Astrocyte (in vitro differentiated cells and primary cell): ENCODE results near the gene SLC4A3. TPM values are rescaled to one million over a fixed set of nuclear protein-coding genes. Genes with fewer than 3 reads are reported as not detected.

ENCODE experiments used
- DNase-seq: peaks from one replicate; pipeline ENCODE4 v3.0.0-alpha.2; 2010; ENCODE audit warnings: low read depth
- FAIRE-seq: peaks from 2 replicates; lab custom pipeline; 2011; peaks lifted over from hg19 to GRCh38; lab: Jason Lieb, UNC
- H2AFZ ChIP-seq: 2 replicates; pipeline ENCODE4 v1.6.0; 2012; ENCODE audit warnings: low read depth, low read length, inconsistent platforms
- H3K27ac ChIP-seq: 2 replicates; pipeline ENCODE4 v1.5.1; 2011; ENCODE audit warnings: low read depth, low read length, inconsistent platforms
- H3K27me3 ChIP-seq: 2 replicates; pipeline ENCODE4 v1.6.0; 2011; ENCODE audit warnings: low read length, inconsistent platforms; ENCODE audit not compliant: insufficient read depth
- H3K36me3 ChIP-seq: 2 replicates; pipeline ENCODE4 v1.5.1; 2011; ENCODE audit warnings: low read length, inconsistent platforms; ENCODE audit not compliant: insufficient read depth
- H3K4me1 ChIP-seq: 2 replicates; pipeline ENCODE4 v1.5.1; 2011; ENCODE audit warnings: low read length, inconsistent platforms; ENCODE audit not compliant: insufficient read depth
- H3K4me2 ChIP-seq: 2 replicates; pipeline ENCODE4 v1.6.0; 2012; ENCODE audit warnings: low read length, inconsistent platforms
- H3K4me3 ChIP-seq: 2 replicates; pipeline ENCODE4 v1.5.1; 2011; ENCODE audit warnings: low read depth, mild to moderate bottlenecking, low read length, inconsistent platforms; ENCODE audit not compliant: insufficient read depth
- H3K79me2 ChIP-seq: 2 replicates; pipeline ENCODE4 v1.6.0; 2012; ENCODE audit warnings: mild to moderate bottlenecking, low read length, inconsistent platforms; ENCODE audit not compliant: insufficient read depth
- H3K9ac ChIP-seq: 2 replicates; pipeline ENCODE4 v1.6.0; 2012; ENCODE audit warnings: mild to moderate bottlenecking, low read length, inconsistent platforms
- H3K9me3 ChIP-seq: 2 replicates; pipeline ENCODE4 v1.5.1; 2012; ENCODE audit warnings: low read depth, mild to moderate bottlenecking, low read length, inconsistent platforms; ENCODE audit not compliant: insufficient read depth
- H4K20me1 ChIP-seq: 2 replicates; pipeline ENCODE4 v1.6.0; 2012; ENCODE audit warnings: low read length, inconsistent platforms; ENCODE audit not compliant: insufficient read depth
- H3K27ac Mint-ChIP-seq: one replicate; pipeline ENCODE4 v1.8.0; 2021; ENCODE audit warnings: mild to moderate bottlenecking, mixed read lengths; ENCODE audit not compliant: unreplicated experiment
- H3K27me3 Mint-ChIP-seq: one replicate; pipeline ENCODE4 v1.8.0; 2021; ENCODE audit warnings: low read depth, mixed read lengths; ENCODE audit not compliant: unreplicated experiment
- H3K36me3 Mint-ChIP-seq: one replicate; pipeline ENCODE4 v1.8.0; 2021; ENCODE audit warnings: low read depth, mixed read lengths; ENCODE audit not compliant: unreplicated experiment
- H3K4me1 Mint-ChIP-seq: one replicate; pipeline ENCODE4 v1.8.0; 2021; ENCODE audit warnings: low read depth, mixed read lengths; ENCODE audit not compliant: unreplicated experiment
- H3K4me3 Mint-ChIP-seq: one replicate; pipeline ENCODE4 v1.8.0; 2021; ENCODE audit warnings: mild to moderate bottlenecking, moderate library complexity, mixed read lengths; ENCODE audit not compliant: unreplicated experiment
- H3K9me3 Mint-ChIP-seq: one replicate; pipeline ENCODE4 v1.8.0; 2021; ENCODE audit warnings: mild to moderate bottlenecking, mixed read lengths; ENCODE audit not compliant: unreplicated experiment
- CTCF ChIP-seq: IDR thresholded peaks from 2 replicates; pipeline ENCODE4 v1.5.1; 2011; ENCODE audit warnings: low read depth, mild to moderate bottlenecking, inconsistent platforms, low read length, moderate library complexity; ENCODE audit not compliant: insufficient read depth
- EZH2 ChIP-seq: IDR thresholded peaks from 2 replicates; pipeline ENCODE4 v1.6.1; 2012; ENCODE audit warnings: mild to moderate bottlenecking, low read length, inconsistent platforms; ENCODE audit not compliant: insufficient read depth
- total RNA-seq: library from RNA; stranded (reverse); gene quantifications from 2 replicates; pipeline ENCODE4 v1.2.1, GENCODE V29; 2021

The SLC4A3 gene
- total RNA-seq, 1 donor from 2014 or later = 11.2 TPM

GRCh38 chr2:219630770-219631405, 3.5 kb downstream of the SLC4A3 start:
- Mint-ChIP-seq H3K4me3 (no peak overlapping the region), H3K4me1 (peaks cover 2% of the 10 kb centered on the region), H3K36me3 (peaks cover 24% of the 10 kb centered on the region), H3K27ac (no peak overlapping the region), H3K27me3 (peaks cover 19% of the 10 kb centered on the region), H3K9me3 (no peaks in the 10 kb centered on the region)
- H2AFZ ChIP-seq = no peak overlapping the region
- H3K4me1 ChIP-seq = no peaks in the 10 kb centered on the region
- H3K27me3 ChIP-seq = no peaks in the 10 kb centered on the region
- H3K4me3 ChIP-seq = no peak overlapping the region
- no peak for TF ChIP-seq EZH2
- no peak for TF ChIP-seq CTCF
- no peak for FAIRE-seq
- no peak overlapping the region for H3K27ac ChIP-seq
- H3K36me3 ChIP-seq = no peaks in the 10 kb centered on the region
- peaks cover 8% of the 10 kb centered on the region for H3K79me2 ChIP-seq
- H3K9ac ChIP-seq = no peak overlapping the region
- H3K9me3 ChIP-seq = no peaks in the 10 kb centered on the region
- H3K4me2 ChIP-seq = no peak overlapping the region
- H4K20me1 ChIP-seq = no peaks in the 10 kb centered on the region
- DNase-seq = no peak

GRCh38 chr2:219631406-219631891, 4.0 kb downstream of the SLC4A3 start:
- no peak for DNase-seq
- peaks cover 28% of the 10 kb centered on the region for H3K36me3 Mint-ChIP-seq
- Histone ChIP-seq H3K27me3 (no peaks in the 10 kb centered on the region), H3K79me2 (peaks cover 8% of the 10 kb centered on the region), H3K4me2 (no peak overlapping the region), H2AFZ (no peak overlapping the region), H3K27ac (no peak overlapping the region), H3K36me3 (no peaks in the 10 kb centered on the region), H3K9ac (no peak overlapping the region), H3K4me3 (no peak overlapping the region), H4K20me1 (no peaks in the 10 kb centered on the region), H3K4me1 (no peaks in the 10 kb centered on the region), H3K9me3 (no peaks in the 10 kb centered on the region)
- no peak for FAIRE-seq
- peaks cover 2% of the 10 kb centered on the region for H3K4me1 Mint-ChIP-seq
- no peaks in the 10 kb centered on the region for H3K9me3 Mint-ChIP-seq
- H3K27me3 Mint-ChIP-seq = peaks cover 17% of the 10 kb centered on the region
- H3K4me3 Mint-ChIP-seq = no peak overlapping the region
- TF ChIP-seq EZH2 (no peak), CTCF (no peak)
- H3K27ac Mint-ChIP-seq = no peak overlapping the region
